Testis (tissue), 3 donors: ENCODE data around the gene ASL. TPM values are rescaled to one million over a fixed set of nuclear protein-coding genes. Genes with fewer than 3 reads are reported as not detected.

Experiments
- DNase-seq: peaks from one replicate; pipeline ENCODE4 v3.0.0-alpha.2; 2019
- H3K27ac ChIP-seq, 2 donors: fragments of 200-600 bp; sonication (generic); one replicate each; pipeline ENCODE4 v1.5.1; 2019
- H3K27me3 ChIP-seq: fragments of 200-600 bp; sonication (generic); one replicate; pipeline ENCODE4 v1.5.1; 2019
- H3K36me3 ChIP-seq: fragments of 200-600 bp; sonication (generic); one replicate; pipeline ENCODE4 v1.5.1; 2017; ENCODE audit warnings: low read depth; ENCODE audit errors: missing control alignments
- H3K4me1 ChIP-seq: fragments of 200-600 bp; sonication (generic); one replicate; pipeline ENCODE4 v1.5.1; 2019
- H3K4me3 ChIP-seq, 2 donors: fragments of 200-600 bp; sonication (generic); one replicate each; pipeline ENCODE4 v1.5.1; 2017 to 2019
- H3K9me3 ChIP-seq: fragments of 200-600 bp; sonication (generic); one replicate; pipeline ENCODE4 v1.5.1; 2017
- POLR2A ChIP-seq: fragments of 450-650 bp; IDR thresholded peaks from one replicate; pipeline ENCODE4 v1.6.1; 2017; ENCODE audit warnings: antibody characterized with exemption, mild to moderate bottlenecking, moderate library complexity
- WGBS, 2 donors: methylation state at CpG; one replicate each; pipeline ENCODE4 v1.1.5; 2018; 5-methylcytosine and 5-hydroxymethylcytosine counted together
- intact Hi-C: fragments of 100-400 bp; cut with DNase I; formaldehyde crosslinking; loops from one replicate; pipeline ENCODE4 v1.15.1; 2023; ENCODE audit warnings: low total_unique reads
- polyA plus RNA-seq: library from polyadenylated mRNA; stranded (reverse); fragments of 350-450 nt; fragmentation: Illumina TruSeq; extraction: RNeasy Lipid Tissue Mini Kit (QIAGEN cat#74804); gene quantifications from one replicate; pipeline ENCODE4 v1.2.3, GENCODE V29; 2014; ENCODE audit warnings: low read depth, low replicate concordance; ENCODE audit not compliant: insufficient read depth
- total RNA-seq, 2 donors: library from RNA; depleted of rRNA; stranded (reverse); fragments of >200 nt; gene quantifications; one replicate each; pipeline ENCODE4 v1.2.3, GENCODE V29; 2016
- TF ChIP-seq, protein P1 (sequence below), 3 experiments: fragments of 450-650 bp in 2 of 3; fragments of 200-600 bp in 1 of 3; sonication (generic) in 1 of 3; IDR thresholded peaks; one replicate each; pipeline ENCODE4 v1.5.1; 2016 to 2019; ENCODE audit warnings: antibody characterized with exemption in 3 of 3, mild to moderate bottlenecking in 2 of 3, moderate library complexity in 1 of 3

Gene ASL
- total and polyA plus RNA-seq, 3 donors from 2014 or later, result 9.5 to 15.9 (median 12.0) TPM

DNA sequence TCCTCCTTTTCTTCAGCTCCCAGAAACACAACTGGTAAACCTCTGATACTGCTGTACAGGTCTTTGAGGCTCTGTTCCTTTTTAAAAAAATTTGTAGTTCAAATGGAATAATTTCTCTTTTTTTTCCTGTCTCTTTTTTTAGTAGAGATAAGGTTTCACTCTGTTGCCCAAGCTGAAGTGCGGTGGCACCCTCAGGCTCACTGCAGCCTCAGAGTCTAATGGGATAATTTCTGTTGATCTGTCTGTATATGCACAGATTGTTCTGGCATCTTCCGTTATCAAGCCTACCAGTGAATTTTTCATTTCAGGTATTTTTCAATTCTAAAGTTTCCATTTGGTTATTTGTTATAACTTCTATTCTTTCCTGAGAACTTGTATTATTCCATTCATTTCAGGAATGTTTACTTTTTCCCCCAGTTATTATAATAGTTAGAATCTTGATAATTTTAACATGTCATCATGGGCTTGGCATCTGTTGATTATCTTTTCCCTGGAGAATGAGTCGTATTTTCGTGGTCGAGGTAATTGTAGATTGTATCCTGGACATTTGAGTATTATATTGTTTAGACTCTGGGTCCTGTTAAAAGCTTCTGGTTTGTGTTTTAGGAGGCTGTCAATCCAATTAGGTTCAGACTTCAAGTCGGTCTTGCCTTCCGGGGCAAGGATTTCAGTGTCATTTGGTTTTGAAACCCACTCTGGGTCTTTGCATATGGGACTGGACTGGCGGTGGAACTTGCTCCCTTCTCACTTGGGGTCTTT, 63.6 kb downstream of the ASL start:
- Histone ChIP-seq H3K27ac (no peak overlapping the region), H3K36me3 (no peaks in the 10 kb centered on the region), H3K4me1 (peaks cover 6% of the 10 kb centered on the region), H3K27me3 (no peaks in the 10 kb centered on the region), H3K9me3 (no peaks in the 10 kb centered on the region), H3K4me3 (no peak overlapping the region)
- TF ChIP-seq POLR2A, result no peak
- TF ChIP-seq, protein P1, sequence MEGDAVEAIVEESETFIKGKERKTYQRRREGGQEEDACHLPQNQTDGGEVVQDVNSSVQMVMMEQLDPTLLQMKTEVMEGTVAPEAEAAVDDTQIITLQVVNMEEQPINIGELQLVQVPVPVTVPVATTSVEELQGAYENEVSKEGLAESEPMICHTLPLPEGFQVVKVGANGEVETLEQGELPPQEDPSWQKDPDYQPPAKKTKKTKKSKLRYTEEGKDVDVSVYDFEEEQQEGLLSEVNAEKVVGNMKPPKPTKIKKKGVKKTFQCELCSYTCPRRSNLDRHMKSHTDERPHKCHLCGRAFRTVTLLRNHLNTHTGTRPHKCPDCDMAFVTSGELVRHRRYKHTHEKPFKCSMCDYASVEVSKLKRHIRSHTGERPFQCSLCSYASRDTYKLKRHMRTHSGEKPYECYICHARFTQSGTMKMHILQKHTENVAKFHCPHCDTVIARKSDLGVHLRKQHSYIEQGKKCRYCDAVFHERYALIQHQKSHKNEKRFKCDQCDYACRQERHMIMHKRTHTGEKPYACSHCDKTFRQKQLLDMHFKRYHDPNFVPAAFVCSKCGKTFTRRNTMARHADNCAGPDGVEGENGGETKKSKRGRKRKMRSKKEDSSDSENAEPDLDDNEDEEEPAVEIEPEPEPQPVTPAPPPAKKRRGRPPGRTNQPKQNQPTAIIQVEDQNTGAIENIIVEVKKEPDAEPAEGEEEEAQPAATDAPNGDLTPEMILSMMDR (IDR thresholded peaks at IDR 0.05), result no peak
- intact Hi-C loops, result no loop called here
- WGBS, 2 donors, result 66 to 79% methylated on average over 7 to 8 of the region's 8 CpGs
- DNase-seq, result no peak

DNA sequence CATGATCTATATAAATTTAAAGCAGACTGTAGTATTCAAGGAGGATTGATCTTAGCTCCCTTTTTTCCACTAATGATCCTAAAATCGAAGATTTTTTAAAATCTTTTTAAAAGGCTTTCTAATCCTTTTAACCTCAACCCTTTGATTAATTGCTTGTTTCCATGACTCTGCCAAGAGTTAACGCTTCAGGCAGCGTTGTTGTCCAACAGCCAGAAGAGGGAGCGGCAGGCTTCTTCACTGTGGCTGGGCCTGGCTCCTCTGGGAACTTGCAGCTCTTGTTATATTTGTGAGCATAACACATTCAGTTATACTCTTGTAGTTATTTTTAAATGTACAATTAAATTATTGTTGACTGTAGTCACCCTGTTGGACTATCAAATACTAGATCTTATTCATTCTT, 65.3 kb downstream of the ASL start:
- H3K27ac ChIP-seq, result no peak overlapping the region
- peaks cover 21% of the 10 kb centered on the region for H3K4me1 ChIP-seq
- WGBS, 2 donors, result 28 to 31% methylated on average over 4 of the region's 4 CpGs
- no peaks in the 10 kb centered on the region for H3K36me3 ChIP-seq
- no peak overlapping the region for H3K4me3 ChIP-seq
- no peaks in the 10 kb centered on the region for H3K27me3 ChIP-seq
- intact Hi-C loops, result no loop called here
- peak; percentile 86 for DNase-seq
- no peaks in the 10 kb centered on the region for H3K9me3 ChIP-seq
- TF ChIP-seq POLR2A, result no peak
- TF ChIP-seq, protein P1 (IDR thresholded peaks at IDR 0.05), result peak; percentile 36 to 40 (median 39)

DNA sequence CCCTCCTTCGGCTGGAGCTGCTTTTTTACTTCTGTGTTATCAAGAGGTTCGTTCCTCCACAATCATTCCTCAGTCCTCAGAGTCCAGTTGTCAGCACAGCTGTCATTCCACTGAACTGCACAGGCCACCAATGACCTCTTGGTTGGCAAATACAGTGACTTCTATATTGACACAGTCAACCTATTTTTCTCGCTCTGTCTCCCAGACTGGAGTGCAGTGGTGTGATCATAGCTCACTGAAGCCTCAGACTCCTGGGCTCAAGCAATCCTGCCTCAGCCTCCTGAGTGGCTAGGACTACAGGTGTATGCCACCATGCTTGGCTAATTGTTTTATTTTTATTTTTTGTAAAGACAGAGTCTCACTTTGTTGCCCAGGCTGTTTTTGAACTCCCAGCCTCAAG, 66.7 kb downstream of the ASL start:
- Histone ChIP-seq H3K27ac (no peak overlapping the region), H3K4me1 (peaks cover 26% of the 10 kb centered on the region), H3K9me3 (no peaks in the 10 kb centered on the region), H3K36me3 (no peaks in the 10 kb centered on the region), H3K27me3 (no peaks in the 10 kb centered on the region), H3K4me3 (no peak overlapping the region)
- intact Hi-C loops, result no loop called here
- 77 to 88% methylated on average over 3 of the region's 3 CpGs for WGBS, 2 donors
- no peak for DNase-seq
- no peak for TF ChIP-seq POLR2A
- TF ChIP-seq, protein P1 (IDR thresholded peaks at IDR 0.05), result no peak

DNA sequence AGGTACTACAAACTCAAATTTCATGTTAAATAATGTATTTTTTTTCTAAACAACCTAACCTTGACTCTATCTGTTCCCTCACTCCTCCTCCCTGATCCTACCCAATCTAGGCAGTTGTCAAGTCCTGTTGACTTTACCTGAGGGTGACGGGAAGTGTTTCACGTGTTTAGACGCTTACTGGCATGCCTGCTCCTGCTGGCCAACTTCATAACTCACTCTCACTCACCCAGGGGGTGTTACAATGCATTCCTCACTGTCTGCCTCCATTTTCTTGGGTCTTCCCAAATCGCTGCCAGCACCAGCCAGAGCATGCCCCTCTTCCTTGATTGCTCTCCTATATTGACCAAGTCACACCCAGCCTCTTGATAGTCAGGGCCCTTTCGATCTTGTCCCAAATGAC, 67.4 kb downstream of the ASL start:
- H3K4me1 ChIP-seq, result peaks cover 27% of the 10 kb centered on the region
- DNase-seq, result no peak
- WGBS, 2 donors, result 81 to 85% methylated on average over 5 of the region's 5 CpGs
- H3K36me3 ChIP-seq, result no peaks in the 10 kb centered on the region
- intact Hi-C loops, result no loop called here
- H3K27ac ChIP-seq, result no peak overlapping the region
- no peak for TF ChIP-seq POLR2A
- H3K27me3 ChIP-seq, result no peaks in the 10 kb centered on the region
- no peak overlapping the region for H3K4me3 ChIP-seq
- H3K9me3 ChIP-seq, result no peaks in the 10 kb centered on the region

Other genes starting within 250 kb of the ASL start
- 10 to 100 TPM; 11.4 to 13.5 TPM for gene VKORC1L1, start 202.7 kb upstream of the ASL start, total RNA-seq
- 22.0 TPM for gene VKORC1L1, start 202.7 kb upstream of the ASL start, polyA plus RNA-seq
- 10 to 100 TPM; 44.0 to 44.6 TPM for gene GUSB, start 93.6 kb upstream of the ASL start, total RNA-seq
- 82.4 TPM for gene GUSB, start 93.6 kb upstream of the ASL start, polyA plus RNA-seq
- 10 to 100 TPM; 39.4 to 48.6 TPM for gene CRCP, start 39.0 kb downstream of the ASL start, total RNA-seq
- 23.7 TPM for gene CRCP, start 39.0 kb downstream of the ASL start, polyA plus RNA-seq
- gene TPST1, start 129.5 kb downstream of the ASL start, total RNA-seq, result 10 to 100 TPM; 34.7 to 40.7 TPM
- 55.7 TPM for gene TPST1, start 129.5 kb downstream of the ASL start, polyA plus RNA-seq